Stomach (tissue), 9 donors: Measurements from ENCODE around the gene ARID5B. TPM values are rescaled to one million over a fixed set of nuclear protein-coding genes. Genes with fewer than 3 reads are reported as not detected.
A peak's percentile ranks its signal among the peaks of the same experiment; 100 is the strongest.

Experiments used
- DNase-seq, 2 donors: peaks; one replicate each; pipeline versions ENCODE4 v3.0.0 to v3.0.0-alpha.2; 2013 to 2019
- H3K27ac ChIP-seq, 5 donors: fragments of 200-600 bp in 4 of 5; sonication (generic) in 4 of 5; one replicate each; pipeline ENCODE4 v1.5.1; 2013 to 2019; ENCODE audit warnings: mild to moderate bottlenecking in 1 of 5, moderate library complexity in 1 of 5
- H3K27me3 ChIP-seq, 3 donors: fragments of 200-600 bp; sonication (generic); one replicate each; pipeline ENCODE4 v1.5.1; 2017 to 2019; ENCODE audit warnings: mixed run types in 1 of 3
- H3K36me3 ChIP-seq, 4 donors: fragments of 200-600 bp; sonication (generic); 1 replicate in 3 of 4; 2 replicates in 1 of 4; pipeline ENCODE4 v1.5.1; 2016 to 2019
- H3K4me1 ChIP-seq, 4 donors: fragments of 200-600 bp; sonication (generic); one replicate each; pipeline ENCODE4 v1.5.1; 2016 to 2019
- H3K4me3 ChIP-seq, 4 donors: fragments of 200-600 bp; sonication (generic) in 3 of 4; one replicate each; pipeline ENCODE4 v1.5.1; 2016 to 2019; ENCODE audit warnings: mild to moderate bottlenecking in 1 of 4
- H3K9me3 ChIP-seq, 4 donors: fragments of 200-600 bp; sonication (generic); one replicate each; pipeline ENCODE4 v1.5.1; 2016 to 2019
- CTCF ChIP-seq, 7 experiments: fragments of 450-650 bp in 4 of 7; fragments of 200-600 bp in 3 of 7; sonication (generic) in 3 of 7; IDR thresholded peaks; one replicate each; pipeline ENCODE4 v1.5.1; 2016 to 2019; ENCODE audit warnings: antibody characterized with exemption in 7 of 7, control low read depth in 2 of 7, mild to moderate bottlenecking in 1 of 7
- EP300 ChIP-seq: sonication (generic); formaldehyde crosslinking; IDR thresholded peaks from one replicate; pipeline ENCODE4 v1.6.1; 2017; ENCODE audit warnings: antibody characterized with exemption
- POLR2A ChIP-seq, 4 donors: fragments of 450-650 bp; IDR thresholded peaks; one replicate each; pipeline ENCODE4 v1.6.1; 2016; ENCODE audit warnings: antibody characterized with exemption in 4 of 4, control low read depth in 2 of 4, mild to moderate bottlenecking in 1 of 4, moderate library complexity in 1 of 4
- POLR2AphosphoS5 ChIP-seq, 3 donors: sonication (generic); formaldehyde crosslinking; IDR thresholded peaks; one replicate each; pipeline ENCODE4 v1.6.1; 2016; ENCODE audit warnings: antibody characterized with exemption in 3 of 3
- WGBS, 5 donors: extraction: QIAGEN DNeasy Blood & Tissue Kit in 3 of 5; methylation state at CpG; one replicate each; pipeline versions ENCODE4 v1.1.5 to v1.1.7; 2013 to 2018; 5-methylcytosine and 5-hydroxymethylcytosine counted together
- intact Hi-C: fragments of 100-400 bp; cut with DNase I; formaldehyde crosslinking; loops from one replicate; pipeline ENCODE4 v1.15.1; 2023; ENCODE audit warnings: low total_unique reads
- polyA plus RNA-seq, 3 donors: library from polyadenylated mRNA; stranded (reverse); fragments of 200-250 nt; gene quantifications; one replicate each; pipeline ENCODE4 v1.2.3, GENCODE V29; 2013
- total RNA-seq, 5 donors: library from RNA; depleted of rRNA; stranded (reverse); fragments of >200 nt; gene quantifications; one replicate each; pipeline versions ENCODE4 v1.1.0 to v1.2.3, GENCODE V29; 2014 to 2016
- donor health status: healthy with polysubstance abuse.
- donor health status: Bipolar disorder and iron deficiency.
- donor health status: healthy.

ARID5B gene
- total and polyA plus RNA-seq, 8 donors, result 5.4 to 64.2 (median 11.9) TPM

DNA sequence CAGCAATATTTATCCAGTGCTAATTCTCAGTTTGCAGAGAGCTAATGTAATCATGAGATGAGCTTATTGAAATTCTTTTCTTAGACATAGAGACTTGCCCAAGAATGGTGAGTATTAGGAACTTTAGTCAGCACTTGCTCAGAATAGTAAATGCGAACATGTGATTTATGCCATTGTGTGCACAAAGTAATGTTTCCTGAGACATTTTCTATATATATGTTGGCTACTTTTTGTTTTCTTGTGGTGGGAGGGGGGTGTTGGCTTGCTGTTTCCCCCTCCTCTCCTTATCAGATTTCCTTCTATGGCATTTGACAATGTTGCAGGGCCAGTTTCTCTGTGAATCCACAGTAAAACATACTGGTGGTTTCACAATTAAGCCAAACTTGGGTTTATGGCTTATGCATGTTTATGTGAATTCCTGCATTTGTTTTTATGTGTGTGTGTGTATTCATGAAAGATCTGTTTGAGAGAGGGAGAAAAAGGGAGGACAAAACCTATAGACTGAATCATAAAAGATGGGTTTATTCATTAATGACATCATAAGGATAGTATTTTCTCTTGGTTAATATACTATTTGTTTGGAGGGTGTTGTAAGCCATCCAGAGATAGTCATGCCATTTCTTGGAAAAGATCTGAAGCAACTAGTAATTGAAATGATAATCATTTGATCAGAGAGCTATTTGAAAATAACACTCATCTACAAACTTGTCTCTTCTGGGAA lies 36.3 kb downstream of the ARID5B start:
- intact Hi-C loops, result no loop called here
- peak in 1 of 2 donors; percentile 54 for DNase-seq

DNA sequence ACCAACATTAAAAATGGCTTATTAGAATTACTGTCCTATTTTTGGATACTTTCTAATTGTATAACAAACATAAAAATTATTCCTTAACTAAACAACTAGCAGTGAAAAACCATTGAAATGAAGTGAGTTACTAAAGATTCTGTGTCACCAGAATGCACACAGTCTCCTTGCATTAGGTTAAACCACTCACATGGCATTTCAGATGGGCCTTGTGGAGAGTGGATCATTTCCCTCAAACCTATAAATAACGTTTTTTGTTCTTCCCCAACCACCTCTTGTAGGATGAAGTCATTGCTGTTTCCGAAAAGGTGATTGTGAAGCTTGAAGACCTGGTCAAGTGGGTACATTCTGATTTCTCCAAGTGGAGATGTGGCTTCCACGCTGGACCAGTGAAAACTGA lies 38.4 kb downstream of the ARID5B start:
- intact Hi-C loops, result no loop called here

More for the DNA sequence above, 36.3 kb downstream of the ARID5B start:
- WGBS, 5 donors, result 35 to 49% (median 40%) methylated on average over 1 of the region's 1 CpG
- no peaks in the 10 kb centered on the region for H3K9me3 ChIP-seq
- no peaks in the 10 kb centered on the region for H3K27me3 ChIP-seq
- TF ChIP-seq EP300, result no peak
- peak overlapping the region; percentile 45 to 88 (median 63) for H3K27ac ChIP-seq
- peaks cover 39 to 80% (median 64%) of the 10 kb centered on the region in 4 donors for H3K4me1 ChIP-seq
- peaks cover 0 to 4% (median 1%) of the 10 kb centered on the region in 4 donors for H3K36me3 ChIP-seq
- no peak overlapping the region for H3K4me3 ChIP-seq

GRCh38 chr10:61941202-61941681 lies 39.7 kb downstream of the ARID5B start:
- intact Hi-C loops, result no loop called here
- Histone ChIP-seq H3K4me1 (peaks cover 36 to 85% (median 64%) of the 10 kb centered on the region in 4 donors), H3K27ac (peak overlapping the region in 3 of 5 donors; percentile 79 to 88 (median 80)), H3K4me3 (no peak overlapping the region), H3K36me3 (peaks cover 0 to 4% (median 2%) of the 10 kb centered on the region in 4 donors), H3K9me3 (no peaks in the 10 kb centered on the region), H3K27me3 (no peaks in the 10 kb centered on the region)
- DNase-seq, result no peak
- TF ChIP-seq EP300 (no peak), POLR2A (IDR thresholded peaks at IDR 0.05) (no peak), CTCF (IDR thresholded peaks at IDR 0.05) (no peak), POLR2AphosphoS5 (IDR thresholded peaks at IDR 0.05) (no peak)
- 56 to 76% (median 69%) methylated on average over 4 of the region's 4 CpGs for WGBS, 5 donors

More for the DNA sequence above, 38.4 kb downstream of the ARID5B start:
- TF ChIP-seq POLR2AphosphoS5 (IDR thresholded peaks at IDR 0.05), result no peak
- no peak for TF ChIP-seq POLR2A (IDR thresholded peaks at IDR 0.05)
- TF ChIP-seq CTCF (IDR thresholded peaks at IDR 0.05), result no peak
- no peak for TF ChIP-seq EP300
- H3K27me3 ChIP-seq, result no peaks in the 10 kb centered on the region
- no peaks in the 10 kb centered on the region for H3K9me3 ChIP-seq
- H3K27ac ChIP-seq, result peak overlapping the region in 4 of 5 donors; percentile 45 to 88 (median 70)
- WGBS, 5 donors, result 74 to 86% (median 83%) methylated on average over 3 of the region's 3 CpGs
- no peak for DNase-seq
- H3K4me1 ChIP-seq, result peaks cover 42 to 84% (median 67%) of the 10 kb centered on the region in 4 donors
- no peak overlapping the region for H3K4me3 ChIP-seq
- H3K36me3 ChIP-seq, result peaks cover 0 to 4% (median 1%) of the 10 kb centered on the region in 4 donors

- H3K4me1 ChIP-seq, result peaks cover 26 to 73% (median 53%) of the 10 kb centered on the region in 4 donors
- peaks cover 0 to 13% (median 8%) of the 10 kb centered on the region in 4 donors for H3K36me3 ChIP-seq
- TF ChIP-seq POLR2A (IDR thresholded peaks at IDR 0.05), result no peak
- no peak for TF ChIP-seq EP300
- TF ChIP-seq POLR2AphosphoS5 (IDR thresholded peaks at IDR 0.05), result no peak
- TF ChIP-seq CTCF (IDR thresholded peaks at IDR 0.05), result no peak
- no peaks in the 10 kb centered on the region for H3K9me3 ChIP-seq
- 63 to 78% (median 73%) methylated on average over 5 of the region's 5 CpGs for WGBS, 5 donors
- peak overlapping the region; percentile 14 to 88 (median 79) for H3K27ac ChIP-seq
- H3K4me3 ChIP-seq, result peak overlapping the region in 1 of 4 donors; percentile 17
- no peaks in the 10 kb centered on the region for H3K27me3 ChIP-seq
- peak in 1 of 2 donors; percentile 48 for DNase-seq
- intact Hi-C loops, result no loop called here
Measured at GRCh38 chr10:61942604-61943461, 41.3 kb downstream of the ARID5B start.
